ENCODE results near the gene UBQLN4.
"Not testable (repeated sequence)": the region's sequence is repeated elsewhere in the genome, so short reads cannot be mapped to it uniquely, and the experiment has no call there.

UBQLN4 gene

DNA sequence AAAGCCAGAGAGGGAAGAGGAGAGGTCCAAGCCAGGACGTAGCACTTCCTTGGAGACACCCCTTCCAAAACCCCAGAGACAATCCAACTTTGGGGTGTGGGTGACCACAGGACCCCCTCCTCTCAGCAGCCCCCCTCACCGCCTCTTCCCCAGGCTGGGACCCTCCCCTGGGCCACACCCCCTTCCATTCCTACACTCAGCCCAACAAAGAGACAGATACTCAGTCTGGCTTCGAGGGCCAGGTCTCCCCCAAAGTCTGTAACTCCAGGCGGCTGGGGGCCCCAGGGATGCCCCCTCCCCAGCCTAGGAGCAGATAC is 27.2 kb upstream of the UBQLN4 start:
- no peak for DNase-seq

DNA sequence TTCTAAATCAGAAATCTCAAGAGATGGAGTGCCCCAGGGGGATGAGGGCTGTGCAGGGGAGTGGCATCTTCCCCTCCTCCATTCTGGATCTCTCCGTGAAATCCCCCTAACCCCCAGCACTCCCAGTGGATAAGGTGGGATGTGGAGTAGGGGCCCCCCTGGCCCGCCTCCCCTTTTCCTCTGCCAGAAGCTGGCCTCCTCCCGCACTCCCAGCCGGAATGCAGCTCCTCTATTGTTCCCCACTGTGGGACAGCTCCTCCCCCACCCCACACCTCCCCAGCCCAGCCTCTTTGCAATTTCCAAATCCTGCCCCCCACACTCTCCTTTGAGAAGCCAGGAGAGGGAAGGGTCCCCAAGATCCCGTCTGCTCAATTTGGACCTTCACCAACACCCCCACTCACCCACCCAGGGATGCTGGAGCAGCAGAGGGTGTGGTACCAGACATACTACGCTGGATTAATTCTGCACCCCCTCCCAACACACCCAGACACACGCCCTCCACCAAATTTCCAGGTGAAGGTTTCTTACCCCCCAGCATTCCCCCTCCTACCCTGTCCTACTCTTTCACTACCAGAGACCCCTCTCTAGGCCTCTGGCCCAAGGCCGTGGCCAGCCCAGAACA is 26.8 kb upstream of the UBQLN4 start:
- DNase-seq: no peak

DNA sequence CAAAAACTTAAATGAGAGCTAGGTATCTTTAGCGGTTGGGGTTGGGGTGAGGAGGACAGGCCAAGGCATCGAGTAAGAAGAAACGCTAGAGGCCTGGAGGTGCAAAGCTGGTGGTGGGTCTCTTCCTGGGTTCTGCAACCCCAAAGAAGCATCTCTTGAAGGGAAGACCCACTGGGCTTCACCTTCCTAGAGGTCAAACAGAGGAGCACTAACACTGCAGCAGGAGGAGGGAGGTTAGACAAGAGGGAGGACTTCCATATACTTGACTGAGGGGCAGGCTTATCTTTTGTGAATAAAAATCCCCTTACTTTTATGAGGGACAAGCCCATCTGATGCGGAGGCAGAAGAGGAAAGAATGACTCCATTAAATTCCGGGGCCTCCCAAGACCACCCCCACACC is 26.2 kb upstream of the UBQLN4 start:
- DNase-seq: no peak

DNA sequence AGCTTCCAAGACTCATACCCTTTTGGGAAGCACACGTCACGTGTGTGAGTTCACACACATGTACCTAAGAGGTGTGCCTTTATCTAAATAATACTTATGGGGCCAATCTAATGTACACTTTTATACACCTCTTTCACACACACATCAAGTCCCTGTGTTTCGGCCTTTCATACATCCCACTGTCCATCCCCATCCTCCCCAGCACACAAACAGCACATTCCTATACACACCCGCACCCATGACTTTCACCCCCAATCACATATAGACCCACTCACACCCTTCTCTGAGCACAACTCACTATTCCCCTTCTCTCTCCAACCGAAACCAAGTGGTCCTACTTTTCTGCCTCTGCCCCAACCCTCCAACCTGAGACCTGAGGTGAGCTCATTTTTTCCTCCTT is 25.1 kb upstream of the UBQLN4 start:
- DNase-seq: no peak

DNA sequence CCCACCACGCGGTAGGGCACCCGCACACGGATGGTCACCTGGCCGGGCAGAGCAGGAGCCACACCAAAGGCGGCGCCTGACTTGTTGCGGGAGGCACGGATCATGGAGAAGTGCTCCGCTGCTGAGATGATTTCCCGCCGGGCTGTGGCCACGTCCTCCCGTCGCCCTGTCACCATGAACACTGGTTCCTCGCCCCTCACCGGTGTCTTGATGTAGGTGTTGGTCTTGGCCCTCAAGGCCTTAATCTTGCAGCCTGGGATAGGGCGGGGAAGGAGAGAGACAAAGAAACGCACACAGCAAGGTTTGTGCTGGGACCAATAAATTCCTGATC is 23.8 kb upstream of the UBQLN4 start:
- DNase-seq: no peak

DNA sequence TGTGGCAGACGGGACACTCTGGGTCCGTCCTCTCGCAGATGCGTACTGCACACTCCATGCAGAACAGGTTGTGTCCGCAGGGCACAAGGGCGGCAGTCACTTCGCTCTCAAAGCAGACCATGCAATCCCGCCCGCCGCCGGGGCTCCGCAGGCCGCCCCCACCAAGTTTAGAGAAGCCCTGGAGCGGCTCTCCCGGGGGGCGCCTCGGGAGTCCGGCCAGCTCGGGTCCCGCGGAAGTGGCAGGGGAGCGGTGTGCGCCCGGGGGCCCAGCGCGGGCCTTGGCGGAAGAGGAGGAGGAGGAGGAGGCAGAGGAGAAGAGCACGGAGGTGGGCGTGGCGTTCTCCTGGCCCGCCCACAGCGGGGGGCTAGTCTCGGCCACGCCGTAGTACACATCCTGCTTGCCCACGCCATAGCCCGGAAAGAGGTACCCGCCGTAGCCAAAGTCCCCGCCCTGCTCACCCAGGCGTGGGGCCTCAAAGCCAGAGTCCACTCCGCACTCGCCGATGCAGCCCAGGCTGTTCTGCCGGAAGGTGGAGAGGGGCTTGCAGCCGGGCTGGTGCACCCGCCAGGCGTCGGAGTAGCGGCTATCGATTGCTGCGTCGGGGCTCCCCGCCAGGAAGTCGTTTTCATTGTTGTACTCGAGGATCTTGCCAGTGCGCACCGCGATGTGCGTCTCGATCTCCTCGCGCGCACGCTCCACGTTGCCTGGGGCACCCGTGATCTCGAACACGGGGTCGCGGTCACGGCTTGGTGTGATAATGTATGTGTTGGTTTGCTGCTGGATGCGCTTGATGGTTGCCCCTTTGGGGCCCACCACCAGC is 23.2 kb upstream of the UBQLN4 start:
- no peak for DNase-seq

DNA sequence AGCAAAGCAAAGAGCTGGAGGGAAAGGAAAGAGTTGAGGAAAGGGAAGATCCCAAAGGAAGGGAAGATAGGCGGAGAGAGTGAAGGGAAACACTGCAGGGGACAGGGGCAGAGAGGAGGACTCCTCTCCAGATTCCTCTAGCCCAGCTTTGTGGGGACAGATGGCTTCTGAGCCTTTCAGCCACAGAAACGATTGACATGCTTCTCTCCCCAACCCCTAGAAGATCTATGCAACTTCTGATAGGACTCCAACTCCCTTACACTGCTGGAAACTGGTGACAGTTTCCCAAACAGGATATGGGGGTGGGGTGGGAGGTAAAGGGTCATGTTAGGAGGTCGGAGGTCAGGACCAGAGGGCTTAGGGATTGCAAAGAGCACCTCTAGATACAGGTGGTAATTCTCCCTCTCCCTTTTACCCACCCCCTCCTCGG is 22.2 kb upstream of the UBQLN4 start:
- no peak for DNase-seq

DNA sequence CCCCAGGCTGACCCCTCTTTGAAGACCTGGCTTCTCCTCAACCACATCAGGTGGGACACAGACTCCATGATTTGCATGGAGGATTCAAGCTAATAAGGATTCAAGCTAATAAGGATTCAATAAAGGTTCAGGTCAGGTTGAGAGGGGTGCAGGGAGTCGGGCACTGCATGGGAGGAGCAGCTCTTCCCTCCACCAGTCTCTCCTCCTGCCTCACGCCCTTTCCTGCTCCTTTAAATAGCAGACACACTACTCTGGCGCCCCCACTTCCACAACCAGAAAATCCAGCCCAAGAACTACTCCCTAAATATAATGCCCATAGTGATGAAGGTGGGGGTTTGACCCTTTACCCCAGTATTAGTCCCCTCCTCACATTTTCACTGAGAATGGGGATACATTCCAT is 21.6 kb upstream of the UBQLN4 start:
- DNase-seq: no peak

DNA sequence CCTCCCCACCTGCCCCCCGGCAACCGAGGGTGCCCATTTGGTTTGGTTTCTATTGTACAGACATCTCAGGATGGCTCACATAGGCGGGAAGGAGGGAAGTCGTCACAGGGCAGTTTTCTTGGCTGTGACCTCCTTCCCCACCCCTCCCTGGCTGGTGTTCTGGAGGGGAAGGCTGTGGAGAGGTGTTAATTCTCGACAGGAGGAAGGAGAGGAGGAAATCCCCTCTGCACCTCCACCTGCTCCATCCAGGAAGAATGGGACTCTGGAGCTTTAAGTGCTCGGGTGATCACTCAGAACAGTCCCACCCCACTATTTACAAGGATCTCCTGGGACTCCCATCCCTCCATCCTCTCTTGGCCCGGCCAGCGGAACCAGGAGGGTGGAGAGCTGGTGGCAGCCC is 21.1 kb upstream of the UBQLN4 start:
- no peak for DNase-seq

DNA sequence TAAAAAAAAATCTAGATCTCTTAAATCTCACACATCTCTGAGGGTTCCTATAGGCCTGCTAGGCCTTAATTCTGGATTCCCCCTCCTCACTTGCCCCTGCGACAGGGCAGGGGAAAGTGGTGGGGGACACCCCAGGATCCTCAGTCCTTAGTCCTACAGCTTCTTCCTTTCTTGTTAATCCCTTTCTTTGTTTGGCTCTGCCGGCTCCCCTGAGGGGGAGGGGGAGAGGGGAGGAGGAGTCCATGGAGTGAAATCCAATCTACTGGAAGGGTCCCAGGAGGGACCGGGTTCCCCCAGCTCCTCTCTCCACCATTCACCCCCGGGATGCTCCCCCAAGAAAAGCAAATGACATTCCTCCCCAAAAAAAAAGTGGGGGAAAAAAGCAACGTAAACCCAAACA is 20.1 kb upstream of the UBQLN4 start:
- no peak for DNase-seq

DNA sequence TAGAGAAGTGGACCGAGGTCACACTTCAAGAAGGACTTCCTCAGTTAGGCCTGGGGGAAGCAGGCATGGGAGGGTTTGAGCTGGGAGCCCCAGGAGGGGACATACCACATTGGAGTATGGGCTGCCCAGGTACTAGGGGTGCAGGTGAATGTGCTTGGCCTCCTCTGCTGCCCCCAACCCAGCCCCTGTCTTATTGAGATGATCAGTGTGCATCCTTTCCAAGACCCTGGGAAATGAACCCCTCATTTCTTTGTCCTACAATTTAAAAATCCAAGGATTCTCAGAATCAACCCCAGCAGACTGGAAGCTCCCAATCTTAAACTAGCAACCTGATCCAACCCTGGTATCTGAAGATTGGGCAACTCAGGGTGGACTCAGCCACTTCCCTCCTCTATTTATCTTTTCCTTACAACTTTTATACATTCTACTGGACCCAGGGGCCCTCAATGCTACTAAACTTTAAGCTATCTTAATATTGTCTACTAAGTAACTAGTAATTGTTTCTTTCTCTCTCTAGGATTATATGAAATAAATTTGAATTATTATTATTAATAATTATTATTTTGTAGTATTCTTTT is 19.6 kb upstream of the UBQLN4 start:
- no peak for DNase-seq

DNA sequence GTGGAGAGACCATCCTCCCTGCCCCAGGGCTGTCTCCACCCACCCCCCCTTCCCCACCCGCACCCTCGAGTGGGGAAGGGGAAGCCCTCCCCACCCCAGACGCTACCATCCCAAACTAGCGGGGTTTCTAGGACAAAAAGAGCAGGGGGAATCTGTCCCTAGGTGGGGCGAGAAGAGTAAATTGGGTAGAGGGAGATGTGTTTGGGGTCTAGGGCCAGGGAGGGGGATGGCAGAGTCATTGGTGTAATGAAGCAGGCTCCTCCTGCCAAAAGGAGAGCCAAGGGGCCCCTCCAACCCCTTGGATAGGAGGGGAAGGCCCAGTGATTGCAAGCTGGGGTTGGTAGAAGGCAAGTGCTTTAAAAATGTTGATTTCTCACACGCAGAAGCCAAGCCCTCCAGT is 18.7 kb upstream of the UBQLN4 start:
- DNase-seq: no peak

DNA sequence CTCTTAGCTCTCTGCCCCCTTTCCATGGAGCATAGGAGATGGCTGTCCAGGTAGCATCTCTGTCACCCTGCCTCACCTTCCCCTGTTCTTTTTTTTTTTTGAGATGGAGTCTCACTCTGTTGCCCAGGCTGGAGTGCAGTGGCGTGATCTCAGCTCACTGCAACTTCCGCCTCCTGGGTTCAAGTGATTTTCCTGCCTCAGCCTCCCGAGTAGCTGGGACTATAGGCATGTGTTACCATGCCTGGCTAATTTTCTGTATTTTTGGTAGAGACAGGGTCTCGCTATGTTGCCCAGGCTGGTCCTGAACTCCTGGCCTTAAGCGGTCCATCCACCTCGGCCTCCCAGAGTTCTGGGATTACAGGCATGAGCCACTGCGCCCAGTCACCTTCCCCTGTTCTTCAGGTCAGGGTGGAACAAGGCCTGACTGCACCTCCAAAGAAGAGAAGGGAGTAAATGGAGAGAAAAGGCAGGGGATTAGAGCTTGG is 17.8 kb upstream of the UBQLN4 start:
- not testable (repeated sequence) for DNase-seq

DNA sequence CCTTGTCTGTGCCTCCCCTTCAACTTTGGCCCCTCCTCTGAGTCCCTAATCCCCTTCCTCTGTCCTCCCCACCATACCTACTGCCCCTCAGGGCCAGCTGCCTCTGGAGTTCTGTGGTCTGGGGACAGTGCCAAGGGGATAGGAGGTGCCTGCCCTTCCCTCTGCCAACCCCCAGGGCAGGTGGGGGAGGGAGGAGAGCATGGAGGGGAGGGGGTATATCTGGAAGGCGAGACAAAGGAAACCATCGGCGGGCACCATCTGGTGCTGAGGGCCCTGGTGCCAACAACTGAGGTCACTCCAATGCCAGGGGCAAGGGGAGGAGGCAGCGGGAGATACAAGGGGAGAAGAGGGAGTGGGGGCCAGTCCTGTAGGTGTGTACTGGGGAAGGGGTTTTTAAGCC is 16.9 kb upstream of the UBQLN4 start:
- no peak for DNase-seq

DNA sequence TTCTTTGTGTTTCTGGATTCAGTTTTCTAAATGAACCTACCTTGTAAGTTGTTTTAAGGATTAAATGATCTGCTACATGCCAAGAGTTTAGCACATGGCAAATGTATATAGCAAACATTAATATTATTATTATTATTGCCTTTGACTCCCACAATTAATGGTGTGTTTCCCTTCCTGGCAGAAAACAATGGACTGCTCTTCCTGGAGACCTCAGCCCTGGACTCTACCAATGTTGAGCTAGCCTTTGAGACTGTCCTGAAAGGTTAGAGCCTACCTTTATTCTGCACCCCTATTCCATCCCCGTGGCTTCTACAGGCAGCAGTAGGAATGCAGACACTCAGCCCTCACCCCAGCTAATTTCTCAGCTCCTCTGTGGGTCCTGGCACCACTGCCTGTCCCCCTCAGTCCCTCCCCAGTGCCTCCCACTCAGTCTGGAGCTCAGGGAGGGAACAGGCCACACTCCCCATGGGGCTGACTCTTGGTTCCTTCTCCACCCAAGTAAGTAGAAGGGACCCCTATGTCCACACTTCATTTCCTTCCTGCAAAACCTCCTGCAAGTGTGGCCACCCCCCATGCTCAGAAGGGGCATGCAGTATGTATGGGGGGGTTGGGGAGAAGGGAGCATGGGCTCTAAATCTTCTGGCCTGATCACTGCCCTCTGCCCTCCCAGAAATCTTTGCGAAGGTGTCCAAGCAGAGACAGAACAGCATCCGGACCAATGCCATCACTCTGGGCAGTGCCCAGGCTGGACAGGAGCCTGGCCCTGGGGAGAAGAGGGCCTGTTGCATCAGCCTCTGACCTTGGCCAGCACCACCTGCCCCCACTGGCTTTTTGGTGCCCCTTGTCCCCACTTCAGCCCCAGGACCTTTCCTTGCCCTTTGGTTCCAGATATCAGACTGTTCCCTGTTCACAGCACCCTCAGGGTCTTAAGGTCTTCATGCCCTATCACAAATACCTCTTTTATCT is 16.2 kb upstream of the UBQLN4 start:
- DNase-seq: no peak

DNA sequence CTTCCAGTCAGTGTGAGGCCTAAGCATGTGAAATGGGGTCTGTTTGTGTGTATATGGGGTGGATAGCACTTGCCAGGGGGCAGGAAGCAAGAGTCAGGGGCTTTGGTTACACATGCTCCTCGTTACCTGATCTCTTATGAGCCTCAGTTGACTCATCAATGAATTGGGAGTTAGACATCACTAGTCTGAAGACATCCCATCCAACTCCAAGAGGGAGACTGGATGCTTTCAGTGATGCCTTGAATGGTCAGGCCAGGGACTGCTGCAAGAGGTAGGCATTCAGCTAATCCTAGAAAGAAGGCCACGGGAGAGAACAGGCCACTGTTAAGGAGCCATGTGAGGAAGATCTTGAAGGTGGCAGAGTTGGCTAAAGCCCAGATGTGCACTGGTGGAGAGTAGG is 13.7 kb upstream of the UBQLN4 start:
- no peak for DNase-seq

DNA sequence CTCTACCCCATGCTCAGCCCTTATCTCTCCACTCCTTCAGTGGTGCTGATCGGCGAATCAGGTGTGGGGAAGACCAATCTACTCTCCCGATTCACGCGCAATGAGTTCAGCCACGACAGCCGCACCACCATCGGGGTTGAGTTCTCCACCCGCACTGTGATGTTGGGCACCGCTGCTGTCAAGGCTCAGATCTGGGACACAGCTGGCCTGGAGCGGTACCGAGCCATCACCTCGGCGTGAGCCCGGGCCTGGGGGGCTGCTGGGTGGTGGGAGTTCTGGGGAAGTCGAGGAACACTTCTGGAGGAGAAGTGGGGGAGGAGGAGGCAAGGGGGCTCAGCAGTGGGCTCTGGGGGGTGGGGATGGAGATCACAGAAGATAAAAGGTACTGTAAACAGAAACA is 12.3 kb upstream of the UBQLN4 start:
- no peak for DNase-seq

DNA sequence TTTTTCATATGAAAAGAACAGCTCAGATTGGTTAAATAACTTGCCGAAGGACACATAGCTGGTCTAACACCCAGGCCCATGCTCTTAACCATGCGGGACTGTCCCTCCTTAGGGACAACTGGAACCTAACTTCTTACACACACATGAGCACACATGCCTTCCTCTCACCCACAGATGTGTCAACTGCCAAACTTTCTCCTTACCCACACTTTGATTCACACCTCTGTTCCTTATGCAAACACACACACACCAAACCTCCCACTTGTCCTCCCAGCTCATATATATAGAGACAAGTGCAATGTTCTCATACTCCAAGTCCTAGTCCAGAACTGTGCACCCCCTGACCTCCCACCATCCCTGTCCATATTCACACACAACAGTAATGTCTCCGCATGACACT is 11.6 kb upstream of the UBQLN4 start:
- DNase-seq: no peak

DNA sequence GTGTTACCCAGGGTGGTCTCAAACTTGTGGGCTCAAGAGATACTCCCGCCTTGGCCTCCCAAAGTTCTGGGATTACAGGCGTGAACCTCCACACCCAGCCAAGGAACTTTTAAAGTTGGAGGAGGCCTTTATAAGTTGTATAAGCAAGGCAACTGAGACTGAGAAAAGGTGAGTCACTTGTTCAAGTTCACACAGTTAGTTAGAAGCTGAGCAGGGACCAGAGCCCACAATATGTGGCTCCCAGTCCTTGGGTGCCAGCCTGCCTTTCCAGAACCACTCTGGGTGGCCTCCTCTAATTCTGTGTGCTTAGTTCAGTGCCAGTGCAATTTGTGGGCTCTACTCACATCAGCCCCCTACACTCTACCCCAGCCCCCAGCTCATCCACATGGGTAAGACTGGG is 11.0 kb upstream of the UBQLN4 start:
- DNase-seq: no peak

DNA sequence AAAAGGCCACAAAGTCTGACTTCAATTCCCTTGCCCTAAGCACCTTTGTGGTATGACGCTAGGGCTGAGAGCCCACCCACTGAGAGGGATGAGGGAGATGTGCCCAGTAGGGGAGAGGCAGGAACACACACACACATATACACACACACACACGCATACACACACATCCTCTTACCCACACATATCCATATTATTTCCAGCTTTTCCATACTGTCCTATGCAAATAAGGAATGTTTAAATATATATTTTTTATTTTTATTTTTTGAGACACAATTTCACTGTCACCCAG is 10.3 kb upstream of the UBQLN4 start:
- no peak for DNase-seq

DNA sequence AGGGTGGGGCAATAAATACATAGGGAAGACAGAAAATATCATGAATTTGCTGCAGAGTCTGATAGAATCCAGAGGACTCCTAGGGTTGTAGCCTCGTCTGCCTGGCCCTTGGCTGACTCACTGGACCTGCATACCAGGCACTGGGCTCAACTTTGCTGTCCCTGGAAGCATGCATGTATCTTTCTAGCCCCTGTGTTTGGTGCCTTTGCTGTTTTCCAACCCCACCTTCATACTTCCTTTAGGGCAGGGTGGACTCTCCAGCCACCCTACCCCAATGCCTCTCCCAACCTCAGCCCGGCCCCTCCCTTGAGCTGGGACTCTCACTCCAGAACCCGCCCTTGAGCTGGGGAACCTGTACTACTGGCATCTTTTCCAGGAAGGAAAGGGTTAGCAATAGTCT is 8.6 kb upstream of the UBQLN4 start:
- no peak for DNase-seq

DNA sequence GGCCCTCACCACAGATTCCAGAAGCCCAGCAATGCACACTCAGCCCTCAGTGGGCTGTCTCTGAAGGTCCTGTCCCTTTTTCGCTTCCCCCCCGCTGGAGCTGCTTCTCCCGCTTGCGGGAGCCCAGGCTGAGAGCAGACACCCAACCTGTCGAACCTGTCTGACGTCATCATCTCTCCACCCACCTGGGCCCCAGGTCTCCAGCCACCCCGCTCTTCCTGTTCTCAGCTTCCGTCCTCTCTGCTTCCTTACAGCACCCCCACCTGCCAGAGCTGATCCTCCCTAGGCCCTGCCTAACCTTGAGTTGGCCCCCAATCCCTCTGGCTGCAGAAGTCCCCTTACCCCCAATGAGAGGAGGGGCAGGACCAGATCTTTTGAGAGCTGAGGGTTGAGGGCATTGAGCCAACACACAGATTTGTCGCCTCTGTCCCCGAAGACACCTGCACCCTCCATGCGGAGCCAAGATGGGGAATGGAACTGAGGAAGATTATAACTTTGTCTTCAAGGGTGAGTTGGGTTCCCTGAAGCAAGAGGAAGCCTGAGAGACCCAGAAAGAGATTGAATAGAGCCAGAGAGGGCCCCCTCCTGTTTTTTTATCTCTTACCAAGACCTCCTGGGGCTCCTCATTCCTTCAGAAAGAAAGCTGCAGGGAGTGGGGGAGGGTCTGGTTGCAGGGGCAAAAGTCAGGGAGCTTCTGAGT is 7.5 kb upstream of the UBQLN4 start, which contains the start of gene RAB25:
TSS of gene RAB25 (plus strand) at position 224 of the 700 bp plus-strand sequence. CDS start at position 465, 241 bp downstream.
- DNase-seq: no peak

DNA sequence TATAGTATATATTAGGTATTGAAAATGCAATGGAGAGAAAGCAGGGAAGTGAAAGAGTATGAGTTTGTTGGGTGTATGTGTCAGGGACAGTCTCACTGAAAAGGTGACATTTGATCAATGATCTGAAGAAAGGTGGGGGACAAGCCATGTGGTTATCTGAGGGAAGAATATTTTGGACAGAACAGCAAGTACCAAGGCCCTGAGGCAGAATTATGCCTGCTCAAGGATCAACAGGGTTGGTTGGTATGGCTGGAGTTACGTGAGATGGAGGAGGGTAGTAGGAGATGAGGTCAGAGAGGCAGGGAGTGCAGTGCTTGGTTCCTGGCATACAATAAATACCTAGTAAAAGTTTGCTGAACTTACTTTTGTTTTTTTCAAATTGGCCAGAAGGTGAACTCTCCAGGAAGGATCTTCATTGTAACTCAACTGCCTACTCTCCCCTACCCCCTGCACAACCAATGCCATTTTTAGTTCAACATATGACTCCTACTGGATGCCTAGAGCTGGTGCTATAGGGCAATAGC is 2.8 kb upstream of the UBQLN4 start:
- DNase-seq: no peak
